ENCODE measurements around the gene PRUNE1.

Gene PRUNE1

GRCh38 chr1:151002611-151003010, 5.6 kb upstream of the PRUNE1 start:
- DNase-seq (ENCODE audit: low read depth) = no peak
- H3K4me3 ChIP-seq (ENCODE audit: low read depth, low read length) = no peak overlapping the region
- TF ChIP-seq MYC (IDR thresholded peaks at IDR 0.05; ENCODE audit: low read depth, low read length) = no peak
- no peak for TF ChIP-seq MAX (IDR thresholded peaks at IDR 0.05; ENCODE audit: low read depth, low read length)
- no peak for TF ChIP-seq CTCF (IDR thresholded peaks at IDR 0.05; ENCODE audit: low read depth, low read length)
- no peak for TF ChIP-seq POLR2A (IDR thresholded peaks at IDR 0.05; ENCODE audit: extremely low read depth, insufficient read length)

- peak overlapping the region; percentile 25 for H3K4me3 ChIP-seq (ENCODE audit: low read depth, low read length)
- DNase-seq (ENCODE audit: low read depth) = peak; percentile 83
- TF ChIP-seq POLR2A (IDR thresholded peaks at IDR 0.05; ENCODE audit: extremely low read depth, insufficient read length) = no peak
- TF ChIP-seq CTCF (IDR thresholded peaks at IDR 0.05; ENCODE audit: low read depth, low read length) = no peak
- peak; percentile 23; the same call in 1 of the 2 replicates for TF ChIP-seq MYC (IDR thresholded peaks at IDR 0.05; ENCODE audit: low read depth, low read length)
Measured at GRCh38 chr1:151003180-151003579, 5.1 kb upstream of the PRUNE1 start.

GRCh38 chr1:151005729-151006319, 2.4 kb upstream of the PRUNE1 start:
- no peak for TF ChIP-seq MAX (IDR thresholded peaks at IDR 0.05; ENCODE audit: low read depth, low read length)
- no peak for TF ChIP-seq MYC (IDR thresholded peaks at IDR 0.05; ENCODE audit: low read depth, low read length)
- TF ChIP-seq CTCF (IDR thresholded peaks at IDR 0.05; ENCODE audit: low read depth, low read length) = no peak
- TF ChIP-seq POLR2A (IDR thresholded peaks at IDR 0.05; ENCODE audit: extremely low read depth, insufficient read length) = no peak
- peak overlapping the region; percentile 68 for H3K4me3 ChIP-seq (ENCODE audit: low read depth, low read length)
- no peak for DNase-seq (ENCODE audit: low read depth)

GRCh38 chr1:151006327-151007052, 1.8 kb upstream of the PRUNE1 start, which contains the start of gene MINDY1:
TSS of gene MINDY1 (minus strand) at chr1:151006902. CDS start at chr1:151002617, 4,285 bp downstream.
- peak within 1 kb of the TSS; percentile 68 for H3K4me3 ChIP-seq (ENCODE audit: low read depth, low read length)
- TF ChIP-seq MYC (IDR thresholded peaks at IDR 0.05; ENCODE audit: low read depth, low read length) (no peak), POLR2A (IDR thresholded peaks at IDR 0.05; ENCODE audit: extremely low read depth, insufficient read length) (peak; percentile 18), MAX (IDR thresholded peaks at IDR 0.05; ENCODE audit: low read depth, low read length) (no peak), CTCF (IDR thresholded peaks at IDR 0.05; ENCODE audit: low read depth, low read length) (peak; percentile 45)
- DNase-seq (ENCODE audit: low read depth) = peak; percentile 84

GRCh38 chr1:151007853-151008243, 401 bp upstream of the PRUNE1 start:
- no peak for DNase-seq (ENCODE audit: low read depth)
- TF ChIP-seq MAX (IDR thresholded peaks at IDR 0.05; ENCODE audit: low read depth, low read length) (no peak), MYC (IDR thresholded peaks at IDR 0.05; ENCODE audit: low read depth, low read length) (no peak), POLR2A (IDR thresholded peaks at IDR 0.05; ENCODE audit: extremely low read depth, insufficient read length) (no peak)
- peak overlapping the region; percentile 49 for H3K4me3 ChIP-seq (ENCODE audit: low read depth, low read length)

- no peak for DNase-seq (ENCODE audit: low read depth)
- TF ChIP-seq CTCF (IDR thresholded peaks at IDR 0.05; ENCODE audit: low read depth, low read length) (no peak), POLR2A (IDR thresholded peaks at IDR 0.05; ENCODE audit: extremely low read depth, insufficient read length) (no peak), MYC (IDR thresholded peaks at IDR 0.05; ENCODE audit: low read depth, low read length) (no peak), MAX (IDR thresholded peaks at IDR 0.05; ENCODE audit: low read depth, low read length) (no peak)
- H3K4me3 ChIP-seq (ENCODE audit: low read depth, low read length) = peak overlapping the region; percentile 92
Measured at GRCh38 chr1:151009206-151009587, 948 bp downstream of the PRUNE1 start.

Data from NB4 (cell line).